ENCODE data around the gene MAP3K1. TPM values are rescaled to one million over a fixed set of nuclear protein-coding genes. Genes with fewer than 3 reads are reported as not detected.

MAP3K1 gene
- total RNA-seq, 1 donor from 2014 or later: 10.4 TPM

DNA sequence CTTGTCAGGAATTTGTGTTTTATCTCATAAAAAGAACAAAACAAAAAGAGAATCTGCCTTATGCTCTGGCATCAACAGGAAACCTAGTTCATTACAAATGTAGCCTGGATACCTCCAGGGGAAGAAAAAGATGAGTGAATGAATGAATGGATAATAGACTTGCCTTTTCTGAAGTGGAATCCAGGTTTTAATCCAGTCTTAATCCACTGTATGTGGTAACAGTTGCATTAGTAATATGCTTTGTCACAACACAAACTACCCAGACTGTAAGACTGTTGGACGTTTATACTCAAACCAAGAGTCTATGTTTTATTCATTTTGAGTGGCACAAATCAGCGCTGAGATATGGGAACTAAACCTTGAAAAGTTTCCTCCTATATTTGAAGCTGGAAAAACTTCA, 32.1 kb upstream of the MAP3K1 start:
- Mint-ChIP-seq H3K4me3 (ENCODE audit: unreplicated experiment) (no peak overlapping the region), H3K4me1 (ENCODE audit: low read depth, unreplicated experiment) (no peaks in the 10 kb centered on the region), H3K27ac (ENCODE audit: unreplicated experiment) (no peak overlapping the region), H3K36me3 (ENCODE audit: low read depth, unreplicated experiment) (no peaks in the 10 kb centered on the region), H3K9me3 (ENCODE audit: unreplicated experiment) (peaks cover 14% of the 10 kb centered on the region), H3K27me3 (ENCODE audit: low read depth, unreplicated experiment) (no peaks in the 10 kb centered on the region)
- no peak for FAIRE-seq
- Histone ChIP-seq H4K20me1 (ENCODE audit: insufficient read depth, low read length) (no peaks in the 10 kb centered on the region), H3K9ac (ENCODE audit: low read length) (no peak overlapping the region), H3K36me3 (ENCODE audit: insufficient read depth, low read length) (no peaks in the 10 kb centered on the region), H3K9me3 (ENCODE audit: insufficient read depth, low read depth, low read length) (no peaks in the 10 kb centered on the region), H3K4me2 (ENCODE audit: low read length) (no peak overlapping the region), H3K27me3 (ENCODE audit: insufficient read depth, low read length) (no peaks in the 10 kb centered on the region), H3K4me3 (ENCODE audit: insufficient read depth, low read depth, low read length) (no peak overlapping the region), H3K79me2 (ENCODE audit: insufficient read depth, low read length) (no peaks in the 10 kb centered on the region), H3K4me1 (ENCODE audit: insufficient read depth, low read length) (no peaks in the 10 kb centered on the region), H3K27ac (ENCODE audit: low read depth, low read length) (no peak overlapping the region), H2AFZ (ENCODE audit: low read depth, low read length) (no peak overlapping the region)
- TF ChIP-seq EZH2 (IDR thresholded peaks at IDR 0.05; ENCODE audit: insufficient read depth, low read length) (no peak), CTCF (IDR thresholded peaks at IDR 0.05; ENCODE audit: insufficient read depth, low read depth, low read length) (no peak)
- no peak for DNase-seq (ENCODE audit: low read depth)

GRCh38 chr5:56786346-56786745, 29.0 kb upstream of the MAP3K1 start:
- Histone ChIP-seq H3K9ac (ENCODE audit: low read length) (no peak overlapping the region), H3K79me2 (ENCODE audit: insufficient read depth, low read length) (no peaks in the 10 kb centered on the region), H2AFZ (ENCODE audit: low read depth, low read length) (no peak overlapping the region), H4K20me1 (ENCODE audit: insufficient read depth, low read length) (no peaks in the 10 kb centered on the region), H3K9me3 (ENCODE audit: insufficient read depth, low read depth, low read length) (no peaks in the 10 kb centered on the region), H3K4me3 (ENCODE audit: insufficient read depth, low read depth, low read length) (no peak overlapping the region), H3K36me3 (ENCODE audit: insufficient read depth, low read length) (no peaks in the 10 kb centered on the region), H3K4me2 (ENCODE audit: low read length) (no peak overlapping the region), H3K4me1 (ENCODE audit: insufficient read depth, low read length) (no peaks in the 10 kb centered on the region), H3K27me3 (ENCODE audit: insufficient read depth, low read length) (no peaks in the 10 kb centered on the region), H3K27ac (ENCODE audit: low read depth, low read length) (no peak overlapping the region)
- TF ChIP-seq CTCF (IDR thresholded peaks at IDR 0.05; ENCODE audit: insufficient read depth, low read depth, low read length): no peak
- TF ChIP-seq EZH2 (IDR thresholded peaks at IDR 0.05; ENCODE audit: insufficient read depth, low read length): no peak
- Mint-ChIP-seq H3K4me3 (ENCODE audit: unreplicated experiment) (no peak overlapping the region), H3K27ac (ENCODE audit: unreplicated experiment) (no peak overlapping the region), H3K9me3 (ENCODE audit: unreplicated experiment) (no peaks in the 10 kb centered on the region), H3K27me3 (ENCODE audit: low read depth, unreplicated experiment) (no peaks in the 10 kb centered on the region), H3K4me1 (ENCODE audit: low read depth, unreplicated experiment) (no peaks in the 10 kb centered on the region), H3K36me3 (ENCODE audit: low read depth, unreplicated experiment) (no peaks in the 10 kb centered on the region)
- no peak for FAIRE-seq
- no peak for DNase-seq (ENCODE audit: low read depth)

DNA sequence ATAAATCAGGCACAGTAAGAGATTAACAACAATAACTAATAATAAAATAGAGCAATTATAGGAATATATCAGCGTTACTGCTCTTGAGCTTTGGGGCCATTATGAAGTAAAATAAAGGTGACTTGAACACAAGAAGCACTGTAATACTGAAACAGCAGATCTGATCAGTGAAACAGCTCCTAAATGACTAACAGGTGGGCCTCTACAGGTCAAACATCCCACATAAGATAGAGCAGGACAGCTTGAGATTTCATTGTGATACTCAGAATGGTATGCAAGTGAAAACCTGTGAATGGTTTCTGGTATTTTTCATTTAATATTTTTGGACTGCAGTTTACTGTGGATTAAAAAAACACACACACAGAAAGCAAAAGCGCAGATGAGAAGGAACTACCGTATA, 24.0 kb upstream of the MAP3K1 start:
- H3K27me3 Mint-ChIP-seq (ENCODE audit: low read depth, unreplicated experiment): no peaks in the 10 kb centered on the region
- no peaks in the 10 kb centered on the region for H3K4me1 Mint-ChIP-seq (ENCODE audit: low read depth, unreplicated experiment)
- no peak overlapping the region for H3K27ac Mint-ChIP-seq (ENCODE audit: unreplicated experiment)

More for the DNA sequence above, 24.0 kb upstream of the MAP3K1 start:
- H3K4me1 ChIP-seq (ENCODE audit: insufficient read depth, low read length): no peaks in the 10 kb centered on the region
- no peak overlapping the region for H3K4me3 ChIP-seq (ENCODE audit: insufficient read depth, low read depth, low read length)
- no peaks in the 10 kb centered on the region for H3K27me3 ChIP-seq (ENCODE audit: insufficient read depth, low read length)
- H3K79me2 ChIP-seq (ENCODE audit: insufficient read depth, low read length): no peaks in the 10 kb centered on the region
- no peaks in the 10 kb centered on the region for H4K20me1 ChIP-seq (ENCODE audit: insufficient read depth, low read length)
- H3K9ac ChIP-seq (ENCODE audit: low read length): no peak overlapping the region
- no peak overlapping the region for H3K27ac ChIP-seq (ENCODE audit: low read depth, low read length)
- Mint-ChIP-seq H3K4me3 (ENCODE audit: unreplicated experiment) (no peak overlapping the region), H3K9me3 (ENCODE audit: unreplicated experiment) (no peaks in the 10 kb centered on the region), H3K36me3 (ENCODE audit: low read depth, unreplicated experiment) (no peaks in the 10 kb centered on the region)
- no peaks in the 10 kb centered on the region for H3K36me3 ChIP-seq (ENCODE audit: insufficient read depth, low read length)
- H3K4me2 ChIP-seq (ENCODE audit: low read length): no peak overlapping the region
- no peak for DNase-seq (ENCODE audit: low read depth)
- FAIRE-seq: no peak
- no peaks in the 10 kb centered on the region for H3K9me3 ChIP-seq (ENCODE audit: insufficient read depth, low read depth, low read length)
- no peak overlapping the region for H2AFZ ChIP-seq (ENCODE audit: low read depth, low read length)
- TF ChIP-seq CTCF (IDR thresholded peaks at IDR 0.05; ENCODE audit: insufficient read depth, low read depth, low read length) (no peak), EZH2 (IDR thresholded peaks at IDR 0.05; ENCODE audit: insufficient read depth, low read length) (no peak)

All from astrocyte (in vitro differentiated cells and primary cell).